Kidney epithelial cell (primary cell): ENCODE measurements around the gene RNPEPL1. TPM values are rescaled to one million over a fixed set of nuclear protein-coding genes. Genes with fewer than 3 reads are reported as not detected.

Experiments
- DNase-seq: peaks from one replicate; pipeline ENCODE4 v3.0.0-alpha.2; 2010; ENCODE audit warnings: low read depth
- H3K27me3 ChIP-seq: 2 replicates; pipeline ENCODE4 v1.6.0; 2011; ENCODE audit warnings: low read length; ENCODE audit not compliant: control insufficient read depth, insufficient read depth
- H3K36me3 ChIP-seq: 2 replicates; pipeline ENCODE4 v1.5.1; 2011; ENCODE audit warnings: low read length; ENCODE audit not compliant: control insufficient read depth, insufficient read depth
- H3K4me3 ChIP-seq: 2 replicates; pipeline ENCODE4 v1.5.1; 2011; ENCODE audit warnings: low read depth, mild to moderate bottlenecking, control low read depth, low read length
- total RNA-seq: library from RNA; depleted of rRNA; stranded (reverse); fragments of >200 nt; gene quantifications from 2 replicates; pipeline ENCODE4 v1.2.3, GENCODE V29; 2015
- TF ChIP-seq, protein P1 (sequence below): IDR thresholded peaks from 2 replicates; pipeline ENCODE4 v1.5.1; 2011; ENCODE audit warnings: mild to moderate bottlenecking, moderate library complexity, low read length, control low read depth, inconsistent platforms; ENCODE audit not compliant: insufficient read depth, poor library complexity, severe bottlenecking

Gene RNPEPL1
- total RNA-seq, 1 donor from 2014 or later, result 91.3 TPM

GRCh38 chr2:240566203-240567136 is 1.8 kb upstream of the RNPEPL1 start:
- peak overlapping the region; percentile 24 for H3K4me3 ChIP-seq
- DNase-seq, result no peak
- TF ChIP-seq, protein P1, sequence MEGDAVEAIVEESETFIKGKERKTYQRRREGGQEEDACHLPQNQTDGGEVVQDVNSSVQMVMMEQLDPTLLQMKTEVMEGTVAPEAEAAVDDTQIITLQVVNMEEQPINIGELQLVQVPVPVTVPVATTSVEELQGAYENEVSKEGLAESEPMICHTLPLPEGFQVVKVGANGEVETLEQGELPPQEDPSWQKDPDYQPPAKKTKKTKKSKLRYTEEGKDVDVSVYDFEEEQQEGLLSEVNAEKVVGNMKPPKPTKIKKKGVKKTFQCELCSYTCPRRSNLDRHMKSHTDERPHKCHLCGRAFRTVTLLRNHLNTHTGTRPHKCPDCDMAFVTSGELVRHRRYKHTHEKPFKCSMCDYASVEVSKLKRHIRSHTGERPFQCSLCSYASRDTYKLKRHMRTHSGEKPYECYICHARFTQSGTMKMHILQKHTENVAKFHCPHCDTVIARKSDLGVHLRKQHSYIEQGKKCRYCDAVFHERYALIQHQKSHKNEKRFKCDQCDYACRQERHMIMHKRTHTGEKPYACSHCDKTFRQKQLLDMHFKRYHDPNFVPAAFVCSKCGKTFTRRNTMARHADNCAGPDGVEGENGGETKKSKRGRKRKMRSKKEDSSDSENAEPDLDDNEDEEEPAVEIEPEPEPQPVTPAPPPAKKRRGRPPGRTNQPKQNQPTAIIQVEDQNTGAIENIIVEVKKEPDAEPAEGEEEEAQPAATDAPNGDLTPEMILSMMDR, result peak; percentile 69
- no peaks in the 10 kb centered on the region for H3K36me3 ChIP-seq
- no peaks in the 10 kb centered on the region for H3K27me3 ChIP-seq

DNA sequence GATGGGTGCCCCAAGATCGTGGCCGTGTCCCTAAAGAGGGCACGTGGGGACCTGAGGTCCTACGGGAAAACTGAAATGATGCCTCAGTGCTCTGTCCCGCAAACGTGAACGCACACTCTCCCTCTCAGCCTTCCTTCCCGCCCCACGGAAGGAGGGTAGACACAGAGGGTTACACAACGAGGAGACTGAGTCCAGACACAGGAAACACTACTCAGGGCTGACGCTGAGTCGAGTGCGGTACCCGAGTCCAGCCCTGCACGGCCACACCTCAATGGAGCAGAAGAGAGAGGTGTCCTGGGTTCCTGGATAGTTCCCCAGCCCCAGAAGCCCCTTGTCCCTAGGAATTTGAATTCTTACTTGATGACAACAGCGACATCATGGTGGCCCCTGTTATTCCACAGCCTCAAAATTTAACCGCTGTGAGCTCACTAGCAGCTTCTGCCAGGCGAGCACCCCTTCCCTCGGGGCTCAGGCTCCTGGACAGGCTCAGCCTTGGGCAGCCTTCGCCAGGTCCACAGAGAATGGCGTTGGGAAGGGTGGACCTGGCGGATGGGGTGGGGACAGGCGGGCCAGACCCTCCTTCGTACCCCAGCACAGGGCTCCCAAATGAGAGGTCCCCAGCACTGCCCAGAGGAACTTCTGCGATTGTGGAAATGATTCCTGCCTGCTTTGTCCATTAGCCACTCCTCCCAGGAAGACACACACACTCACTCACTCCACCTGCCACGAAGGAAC is 980 bp upstream of the RNPEPL1 start:
- no peak for DNase-seq
- TF ChIP-seq, protein P1, result no peak
- Histone ChIP-seq H3K36me3 (no peaks in the 10 kb centered on the region), H3K4me3 (peak overlapping the region; percentile 56), H3K27me3 (no peaks in the 10 kb centered on the region)

DNA sequence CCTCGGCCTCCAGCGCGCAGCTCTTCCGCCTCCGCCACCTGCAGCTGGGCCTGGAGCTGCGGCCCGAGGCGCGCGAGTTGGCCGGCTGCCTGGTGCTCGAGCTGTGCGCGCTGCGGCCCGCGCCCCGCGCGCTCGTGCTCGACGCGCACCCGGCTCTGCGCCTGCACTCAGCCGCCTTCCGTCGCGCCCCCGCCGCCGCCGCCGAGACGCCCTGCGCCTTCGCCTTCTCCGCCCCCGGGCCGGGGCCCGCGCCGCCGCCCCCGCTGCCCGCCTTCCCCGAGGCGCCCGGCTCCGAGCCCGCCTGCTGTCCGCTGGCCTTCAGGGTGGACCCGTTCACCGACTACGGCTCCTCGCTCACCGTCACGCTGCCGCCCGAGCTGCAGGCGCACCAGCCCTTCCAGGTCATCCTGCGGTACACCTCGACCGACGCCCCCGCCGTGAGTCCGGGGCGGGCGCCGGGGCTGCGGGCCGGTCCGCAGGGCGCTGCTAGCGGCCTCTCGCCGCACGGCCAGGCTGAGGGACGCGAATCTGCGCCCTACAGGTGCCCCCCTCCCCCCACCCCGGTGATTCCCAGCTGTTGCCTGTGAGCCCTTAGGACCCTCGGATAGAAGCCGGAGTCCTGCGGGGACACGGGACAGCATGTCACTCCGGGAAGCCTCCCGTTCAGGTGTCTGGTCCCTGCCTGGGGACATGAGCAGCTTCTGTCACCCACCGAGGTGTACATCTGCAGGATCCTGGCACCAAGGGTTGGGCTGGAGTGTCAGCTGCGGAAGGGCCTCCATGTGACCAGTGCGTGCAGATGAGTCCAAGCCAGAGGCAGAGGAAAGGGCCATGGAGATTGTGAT is 616 bp downstream of the RNPEPL1 start:
- H3K27me3 ChIP-seq, result no peaks in the 10 kb centered on the region
- H3K4me3 ChIP-seq, result peak overlapping the region; percentile 50
- no peak for DNase-seq
- TF ChIP-seq, protein P1, result no peak
- no peaks in the 10 kb centered on the region for H3K36me3 ChIP-seq

GRCh38 chr2:240569523-240569997 is 1.3 kb downstream of the RNPEPL1 start:
- no peaks in the 10 kb centered on the region for H3K36me3 ChIP-seq
- TF ChIP-seq, protein P1, result no peak
- no peak for DNase-seq
- H3K4me3 ChIP-seq, result peak overlapping the region; percentile 50
- H3K27me3 ChIP-seq, result no peaks in the 10 kb centered on the region

DNA sequence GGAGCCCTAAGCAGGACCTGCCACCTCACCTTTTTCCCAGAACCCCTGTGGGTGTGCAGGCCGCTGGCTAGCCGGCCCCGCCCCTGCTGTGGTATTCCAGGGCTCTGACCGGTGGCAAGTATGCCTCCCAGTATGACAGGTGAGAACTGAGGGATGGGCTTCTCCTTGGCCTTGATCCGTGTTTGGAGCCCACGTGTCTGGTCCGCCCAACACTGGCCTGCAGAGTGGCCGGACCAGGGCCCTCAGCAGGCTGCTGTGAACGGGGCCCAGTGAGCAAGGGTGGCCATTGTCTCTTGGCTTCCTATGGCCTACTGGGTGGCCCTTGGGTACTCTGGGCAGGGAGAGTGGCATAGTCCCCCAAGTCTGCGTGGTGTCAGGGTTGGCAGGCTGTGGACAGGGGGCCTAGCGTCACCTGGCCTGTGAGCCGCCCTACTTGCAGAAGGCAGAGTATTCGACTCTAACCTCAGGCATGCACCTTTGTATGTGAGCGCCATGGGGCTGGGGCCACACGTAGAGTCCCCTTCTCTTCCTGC is 1.8 kb downstream of the RNPEPL1 start:
- Histone ChIP-seq H3K27me3 (no peaks in the 10 kb centered on the region), H3K36me3 (no peaks in the 10 kb centered on the region), H3K4me3 (no peak overlapping the region)
- no peak for DNase-seq
- TF ChIP-seq, protein P1, result no peak
